Testis (tissue), 3 donors: ENCODE measurements around the gene NUDT7. TPM values are rescaled to one million over a fixed set of nuclear protein-coding genes. Genes with fewer than 3 reads are reported as not detected.

Source experiments
- DNase-seq: peaks from one replicate; pipeline ENCODE4 v3.0.0-alpha.2; 2019
- H3K27ac ChIP-seq, 2 donors: fragments of 200-600 bp; sonication (generic); one replicate each; pipeline ENCODE4 v1.5.1; 2019
- H3K27me3 ChIP-seq: fragments of 200-600 bp; sonication (generic); one replicate; pipeline ENCODE4 v1.5.1; 2019
- H3K36me3 ChIP-seq: fragments of 200-600 bp; sonication (generic); one replicate; pipeline ENCODE4 v1.5.1; 2017; ENCODE audit warnings: low read depth; ENCODE audit errors: missing control alignments
- H3K4me1 ChIP-seq: fragments of 200-600 bp; sonication (generic); one replicate; pipeline ENCODE4 v1.5.1; 2019
- H3K4me3 ChIP-seq, 2 donors: fragments of 200-600 bp; sonication (generic); one replicate each; pipeline ENCODE4 v1.5.1; 2017 to 2019
- H3K9me3 ChIP-seq: fragments of 200-600 bp; sonication (generic); one replicate; pipeline ENCODE4 v1.5.1; 2017
- CTCF ChIP-seq, 3 experiments: fragments of 450-650 bp in 2 of 3; fragments of 200-600 bp in 1 of 3; sonication (generic) in 1 of 3; IDR thresholded peaks; one replicate each; pipeline ENCODE4 v1.5.1; 2016 to 2019; ENCODE audit warnings: antibody characterized with exemption in 3 of 3, mild to moderate bottlenecking in 2 of 3, moderate library complexity in 1 of 3
- POLR2A ChIP-seq: fragments of 450-650 bp; IDR thresholded peaks from one replicate; pipeline ENCODE4 v1.6.1; 2017; ENCODE audit warnings: antibody characterized with exemption, mild to moderate bottlenecking, moderate library complexity
- whole genome bisulfite sequencing, 2 donors: methylation state at CpG; one replicate each; pipeline ENCODE4 v1.1.5; 2018; 5-methylcytosine and 5-hydroxymethylcytosine counted together
- intact Hi-C: fragments of 100-400 bp; cut with DNase I; formaldehyde crosslinking; loops from one replicate; pipeline ENCODE4 v1.15.1; 2023; ENCODE audit warnings: low total_unique reads
- polyA plus RNA-seq: library from polyadenylated mRNA; stranded (reverse); fragments of 350-450 nt; fragmentation: Illumina TruSeq; extraction: RNeasy Lipid Tissue Mini Kit (QIAGEN cat#74804); gene quantifications from one replicate; pipeline ENCODE4 v1.2.3, GENCODE V29; 2014; ENCODE audit warnings: low read depth, low replicate concordance; ENCODE audit not compliant: insufficient read depth
- total RNA-seq, 2 donors: library from RNA; depleted of rRNA; stranded (reverse); fragments of >200 nt; gene quantifications; one replicate each; pipeline ENCODE4 v1.2.3, GENCODE V29; 2016

The NUDT7 gene
- total and polyA plus RNA-seq, 3 donors from 2014 or later: 10.4 to 18.6 (median 13.2) TPM

- H3K27me3 ChIP-seq: no peaks in the 10 kb centered on the region
- no peaks in the 10 kb centered on the region for H3K4me1 ChIP-seq
- H3K36me3 ChIP-seq: no peaks in the 10 kb centered on the region
- no peaks in the 10 kb centered on the region for H3K9me3 ChIP-seq
- no peak for DNase-seq
- 84 to 86% methylated on average over 4 of the region's 4 CpGs for WGBS, 2 donors
- no peak overlapping the region for H3K27ac ChIP-seq
- H3K4me3 ChIP-seq: no peak overlapping the region
- TF ChIP-seq POLR2A: no peak
- intact Hi-C loops: no loop called here
Measured at GRCh38 chr16:77684181-77684526, 38.2 kb upstream of the NUDT7 start.

GRCh38 chr16:77686385-77686784 is 35.9 kb upstream of the NUDT7 start:
- intact Hi-C loops: no loop called here
- H3K9me3 ChIP-seq: no peaks in the 10 kb centered on the region

GRCh38 chr16:77689971-77690370 is 32.3 kb upstream of the NUDT7 start:
- WGBS, 2 donors: 82 to 87% methylated on average over 5 of the region's 5 CpGs
- intact Hi-C loops: no loop called here
- H3K4me3 ChIP-seq: no peak overlapping the region
- no peaks in the 10 kb centered on the region for H3K9me3 ChIP-seq
- H3K4me1 ChIP-seq: no peaks in the 10 kb centered on the region
- TF ChIP-seq POLR2A (no peak), CTCF (IDR thresholded peaks at IDR 0.05) (no peak)
- H3K36me3 ChIP-seq: no peaks in the 10 kb centered on the region
- H3K27me3 ChIP-seq: no peaks in the 10 kb centered on the region
- H3K27ac ChIP-seq: no peak overlapping the region
- DNase-seq: no peak

More at GRCh38 chr16:77686385-77686784, 35.9 kb upstream of the NUDT7 start:
- H3K36me3 ChIP-seq: no peaks in the 10 kb centered on the region
- no peaks in the 10 kb centered on the region for H3K27me3 ChIP-seq
- no peak overlapping the region for H3K4me3 ChIP-seq
- no peak for DNase-seq
- no peaks in the 10 kb centered on the region for H3K4me1 ChIP-seq
- WGBS, 2 donors: 79 to 94% methylated on average over 4 of the region's 4 CpGs
- H3K27ac ChIP-seq: no peak overlapping the region
- TF ChIP-seq POLR2A: no peak
- no peak for TF ChIP-seq CTCF (IDR thresholded peaks at IDR 0.05)

GRCh38 chr16:77690416-77690815 is 31.9 kb upstream of the NUDT7 start:
- Histone ChIP-seq H3K36me3 (no peaks in the 10 kb centered on the region), H3K4me1 (no peaks in the 10 kb centered on the region), H3K4me3 (no peak overlapping the region), H3K9me3 (no peaks in the 10 kb centered on the region), H3K27ac (no peak overlapping the region), H3K27me3 (no peaks in the 10 kb centered on the region)
- intact Hi-C loops: no loop called here
- TF ChIP-seq POLR2A (no peak), CTCF (IDR thresholded peaks at IDR 0.05) (no peak)
- DNase-seq: no peak
- 75 to 76% methylated on average over 7 of the region's 7 CpGs for WGBS, 2 donors

- Histone ChIP-seq H3K27me3 (no peaks in the 10 kb centered on the region), H3K36me3 (no peaks in the 10 kb centered on the region), H3K4me1 (no peaks in the 10 kb centered on the region), H3K9me3 (no peaks in the 10 kb centered on the region), H3K27ac (no peak overlapping the region), H3K4me3 (no peak overlapping the region)
- TF ChIP-seq POLR2A (no peak), CTCF (IDR thresholded peaks at IDR 0.05) (no peak)
- no peak for DNase-seq
- intact Hi-C loops: no loop called here
- 100% methylated on average over 1 of the region's 1 CpG for WGBS, 2 donors
Measured at GRCh38 chr16:77692612-77693011, 29.7 kb upstream of the NUDT7 start.
